VCaP (cell line): Measurements from ENCODE around the gene HSD3B7.

Source experiments
- H3K27ac ChIP-seq: fragments of 450-650 bp; 2 replicates; pipeline ENCODE4 v1.5.1; 2017
- TF ChIP-seq, protein P1 (sequence below): fragments of 450-650 bp; conservative IDR thresholded peaks from 2 replicates; pipeline ENCODE4 v1.5.1; 2017; ENCODE audit warnings: mild to moderate bottlenecking, moderate library complexity

Gene HSD3B7

GRCh38 chr16:31000671-31001382 lies 15.8 kb downstream of the HSD3B7 start:
- no peak overlapping the region for H3K27ac ChIP-seq
- TF ChIP-seq, protein P1, sequence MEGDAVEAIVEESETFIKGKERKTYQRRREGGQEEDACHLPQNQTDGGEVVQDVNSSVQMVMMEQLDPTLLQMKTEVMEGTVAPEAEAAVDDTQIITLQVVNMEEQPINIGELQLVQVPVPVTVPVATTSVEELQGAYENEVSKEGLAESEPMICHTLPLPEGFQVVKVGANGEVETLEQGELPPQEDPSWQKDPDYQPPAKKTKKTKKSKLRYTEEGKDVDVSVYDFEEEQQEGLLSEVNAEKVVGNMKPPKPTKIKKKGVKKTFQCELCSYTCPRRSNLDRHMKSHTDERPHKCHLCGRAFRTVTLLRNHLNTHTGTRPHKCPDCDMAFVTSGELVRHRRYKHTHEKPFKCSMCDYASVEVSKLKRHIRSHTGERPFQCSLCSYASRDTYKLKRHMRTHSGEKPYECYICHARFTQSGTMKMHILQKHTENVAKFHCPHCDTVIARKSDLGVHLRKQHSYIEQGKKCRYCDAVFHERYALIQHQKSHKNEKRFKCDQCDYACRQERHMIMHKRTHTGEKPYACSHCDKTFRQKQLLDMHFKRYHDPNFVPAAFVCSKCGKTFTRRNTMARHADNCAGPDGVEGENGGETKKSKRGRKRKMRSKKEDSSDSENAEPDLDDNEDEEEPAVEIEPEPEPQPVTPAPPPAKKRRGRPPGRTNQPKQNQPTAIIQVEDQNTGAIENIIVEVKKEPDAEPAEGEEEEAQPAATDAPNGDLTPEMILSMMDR, result no peak

DNA sequence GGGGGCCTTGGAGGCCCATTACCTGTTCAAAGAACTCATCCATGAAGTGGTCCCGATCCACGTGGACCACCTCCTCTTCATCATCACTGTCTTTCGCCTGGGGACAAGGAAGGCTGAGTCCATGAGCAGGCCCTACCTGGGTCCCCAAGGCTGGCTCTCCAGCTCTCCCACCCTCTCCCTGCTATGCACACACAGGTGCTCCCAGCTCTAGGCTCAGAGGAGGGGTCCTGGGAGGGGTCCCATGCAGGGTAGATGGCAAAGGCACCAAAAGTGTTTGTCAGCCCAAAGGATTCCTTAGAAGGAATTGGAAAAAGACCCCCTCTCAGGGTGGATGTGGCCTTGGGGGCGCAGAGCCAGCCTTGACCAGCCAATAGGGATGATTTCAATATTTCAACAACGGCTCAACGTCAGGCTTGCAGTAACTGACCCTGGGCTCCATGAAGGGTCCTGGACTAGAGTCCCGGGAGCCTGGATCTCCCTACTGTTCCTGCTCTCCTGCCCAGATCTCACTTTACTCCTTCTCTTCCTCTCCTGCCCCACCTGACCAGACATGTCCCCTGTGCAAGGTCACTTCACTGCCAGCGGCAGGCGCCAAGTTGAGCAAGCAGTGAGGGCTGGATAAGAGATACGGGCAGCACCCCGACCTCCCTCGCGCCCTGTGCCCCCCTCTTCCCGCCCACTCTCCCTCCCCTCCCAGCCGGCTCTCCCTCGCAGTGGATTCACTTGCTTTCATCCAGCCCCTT lies 16.7 kb downstream of the HSD3B7 start:
- TF ChIP-seq, protein P1, result no peak
- no peak overlapping the region for H3K27ac ChIP-seq

- H3K27ac ChIP-seq, result no peak overlapping the region
- TF ChIP-seq, protein P1, result no peak
Observed at GRCh38 chr16:31002250-31002700, 17.3 kb downstream of the HSD3B7 start.

DNA sequence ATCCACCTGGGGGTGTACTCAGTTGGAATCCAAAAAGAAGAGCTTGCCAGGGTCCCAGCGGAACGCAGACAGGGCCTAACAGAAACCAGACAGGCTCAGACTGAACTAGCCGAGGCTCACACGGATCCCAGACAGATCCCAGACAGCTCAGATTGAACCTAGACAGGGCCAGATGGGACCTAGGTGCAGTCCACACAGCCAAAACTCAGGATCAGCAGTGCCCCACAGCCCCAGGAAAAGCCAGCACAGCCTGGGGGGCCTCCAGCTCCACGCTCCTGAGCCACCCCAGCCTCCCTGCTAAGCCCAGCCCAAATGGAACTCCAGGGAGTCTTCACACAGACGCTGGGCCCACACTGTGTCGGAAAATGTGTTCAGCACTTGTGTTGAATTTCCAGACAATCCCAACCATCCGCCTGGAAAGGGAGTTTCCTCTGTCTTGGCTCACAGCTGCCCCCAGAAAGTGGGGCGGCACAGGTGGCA lies 17.9 kb downstream of the HSD3B7 start:
- H3K27ac ChIP-seq, result no peak overlapping the region
- TF ChIP-seq, protein P1, result no peak

DNA sequence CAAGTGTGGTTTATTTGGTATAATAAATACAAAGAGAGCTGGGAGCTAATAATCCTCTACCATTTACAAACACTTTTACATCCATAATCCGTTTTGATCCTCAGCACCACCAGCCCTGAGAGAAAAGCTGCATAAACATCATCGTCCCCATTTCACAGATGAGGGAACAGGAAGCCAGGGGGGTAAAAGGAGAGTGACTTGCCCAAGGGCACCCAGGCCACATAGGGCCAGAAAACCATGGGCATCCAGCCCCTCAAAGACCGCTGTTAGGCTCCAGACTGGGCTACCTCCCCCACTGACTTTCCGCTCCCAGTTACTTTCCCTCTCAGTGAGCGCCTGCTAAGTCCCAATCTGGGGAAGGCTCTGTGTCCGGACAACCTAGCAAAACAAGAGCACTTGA lies 18.7 kb downstream of the HSD3B7 start:
- no peak overlapping the region for H3K27ac ChIP-seq
- TF ChIP-seq, protein P1, result no peak

DNA sequence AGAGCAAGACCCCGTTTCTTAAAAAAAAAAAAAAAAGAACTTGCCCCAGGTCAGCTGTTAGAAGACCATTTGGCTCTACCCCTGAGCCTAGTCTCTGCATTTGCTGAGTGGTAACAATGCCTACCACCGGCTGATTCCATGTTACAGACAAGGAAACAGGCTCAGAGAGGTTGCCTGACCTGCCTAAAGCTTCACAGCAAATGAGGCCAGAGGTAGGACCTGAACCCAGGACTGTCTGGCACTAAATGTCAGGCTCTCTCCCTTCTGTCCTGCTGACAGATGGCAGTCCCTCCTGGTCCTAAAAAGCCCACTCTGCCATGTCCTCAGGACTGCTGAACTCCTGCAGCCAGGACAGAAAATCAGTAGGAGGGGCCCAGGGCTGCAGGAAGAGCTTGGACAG lies 19.7 kb downstream of the HSD3B7 start:
- TF ChIP-seq, protein P1, result no peak

GRCh38 chr16:31005350-31006085 lies 20.5 kb downstream of the HSD3B7 start:
- TF ChIP-seq, protein P1, result no peak
- H3K27ac ChIP-seq, result no peak overlapping the region

More for the DNA sequence above, 19.7 kb downstream of the HSD3B7 start:
- no peak overlapping the region for H3K27ac ChIP-seq
